HG02678 (cell line): ENCODE results near the gene INO80C.
A peak's percentile ranks its signal among the peaks of the same experiment; 100 is the strongest.
"Not testable (repeated sequence)": the region's sequence is repeated elsewhere in the genome, so short reads cannot be mapped to it uniquely, and the experiment has no call there.

Experiments
- ATAC-seq: cut with Tn5 transposase; IDR thresholded peaks from one replicate; pipeline ENCODE4 v1.9.1; 2021; ENCODE audit warnings: mild to moderate bottlenecking, moderate library complexity; ENCODE audit not compliant: unreplicated experiment

The INO80C gene

DNA sequence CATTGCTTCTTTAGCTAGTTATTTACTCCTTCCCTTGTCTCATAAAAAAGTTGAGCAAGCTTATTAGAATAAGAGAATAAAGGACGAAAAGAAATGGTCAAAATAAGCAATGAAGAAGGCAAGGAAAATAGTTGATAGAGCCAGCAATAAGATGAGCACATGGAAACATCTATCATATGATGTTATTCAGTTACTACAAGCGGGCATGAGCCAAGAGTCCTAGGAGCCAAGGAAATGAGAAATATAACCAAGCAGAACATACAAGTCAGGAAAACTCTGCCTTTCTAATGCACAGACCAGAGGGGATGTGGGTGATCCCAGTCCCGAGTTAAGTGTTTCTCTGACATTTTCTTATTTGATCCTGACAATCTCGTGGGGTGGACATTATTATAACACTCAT is 33.9 kb downstream of the INO80C start:
- ATAC-seq = no peak

DNA sequence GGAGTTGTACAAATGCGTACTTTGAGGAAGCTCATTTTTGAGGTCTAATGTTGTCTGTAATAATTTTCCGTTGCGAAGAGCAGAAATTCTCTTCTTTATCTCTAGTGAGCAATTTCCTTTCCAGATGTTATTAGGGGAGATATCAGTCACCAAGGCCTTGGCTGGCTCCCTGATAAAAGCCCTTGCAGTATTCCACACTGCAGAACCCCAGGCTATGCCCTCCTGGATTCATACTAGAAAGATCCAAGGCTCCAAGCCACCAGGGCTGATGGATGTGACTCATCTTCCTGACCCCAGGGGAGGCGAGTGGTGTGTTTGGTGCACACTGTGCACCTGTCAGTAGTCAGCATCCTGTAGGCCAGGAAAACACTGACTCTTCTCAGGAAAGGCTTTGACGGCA is 34.7 kb downstream of the INO80C start:
- ATAC-seq = no peak

DNA sequence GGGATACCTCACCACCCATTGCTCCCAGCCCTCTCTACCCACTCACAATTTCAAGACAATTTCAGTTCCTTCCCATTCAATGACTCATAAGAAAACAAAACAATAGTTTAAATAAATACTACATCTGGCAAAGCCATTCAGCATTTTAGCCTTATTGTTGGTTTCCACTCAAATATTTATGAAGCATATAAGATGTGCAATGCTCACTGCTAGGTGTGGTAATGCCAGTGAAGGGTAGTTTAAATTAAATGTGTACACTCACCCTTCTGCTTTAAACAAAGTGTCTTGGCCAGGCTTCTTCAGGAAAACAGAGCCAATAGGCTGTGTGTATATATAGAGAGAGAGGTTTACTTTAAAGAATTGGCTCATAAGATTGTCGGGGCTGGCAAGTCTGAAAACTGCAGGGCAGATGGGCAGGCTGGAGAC is 37.0 kb downstream of the INO80C start:
- ATAC-seq = no peak

DNA sequence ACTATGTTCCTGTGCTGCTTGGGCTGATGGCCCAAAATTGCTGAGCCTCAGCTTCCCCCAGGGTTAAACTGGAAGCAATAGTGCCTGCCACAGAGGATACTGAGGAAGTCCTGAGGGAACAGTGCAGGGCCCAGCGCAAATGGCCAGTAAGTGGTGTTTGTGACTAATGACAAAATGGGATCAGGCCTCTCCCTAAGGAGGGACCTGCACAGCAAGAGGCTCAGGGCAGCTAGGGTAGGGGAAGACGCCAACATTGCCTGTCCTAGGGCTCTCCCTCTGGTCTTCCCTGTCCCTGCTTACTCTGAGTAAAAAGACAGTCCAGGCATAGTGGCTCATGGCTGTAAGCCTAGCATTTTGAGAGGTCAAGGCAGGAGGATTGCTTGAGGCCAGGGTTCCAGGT is 37.8 kb downstream of the INO80C start:
- ATAC-seq = no peak

DNA sequence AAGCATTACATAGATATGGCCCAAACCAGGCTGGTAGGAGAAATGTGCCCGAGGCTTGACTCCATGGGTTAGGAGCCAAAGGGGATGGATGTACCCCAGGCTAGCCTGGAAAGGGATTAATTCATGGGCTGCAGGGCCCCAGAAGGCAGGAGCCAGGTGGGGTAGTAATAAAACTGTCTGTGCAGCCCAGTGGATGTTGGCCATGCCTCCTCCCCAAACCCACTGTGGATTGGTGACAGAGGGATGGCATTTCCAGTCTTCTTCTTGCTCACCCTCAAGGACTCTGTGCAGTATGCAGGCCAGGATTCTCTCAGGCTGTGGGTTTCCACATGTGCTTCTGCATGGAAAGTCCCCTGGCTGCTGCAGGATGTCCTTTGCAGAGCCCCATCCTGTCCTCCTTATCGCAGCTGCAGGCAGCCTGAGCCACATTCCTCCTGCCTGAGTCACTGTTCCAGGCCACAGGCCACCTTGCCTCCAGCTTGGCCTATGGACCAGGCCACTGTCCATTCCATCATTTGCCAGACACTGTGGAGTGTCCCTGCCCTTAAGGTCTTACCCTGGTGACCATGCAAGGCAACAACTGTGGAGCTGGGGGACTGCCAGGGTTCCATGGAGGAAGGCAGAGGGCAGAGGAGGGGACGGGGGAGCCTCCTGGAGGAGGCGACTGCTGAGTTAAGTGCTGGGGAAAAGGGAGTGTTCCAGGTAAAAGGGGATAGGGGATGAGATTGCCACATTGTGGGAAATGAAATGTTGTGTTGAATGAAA is 38.9 kb downstream of the INO80C start:
- peak; percentile 60 for ATAC-seq

DNA sequence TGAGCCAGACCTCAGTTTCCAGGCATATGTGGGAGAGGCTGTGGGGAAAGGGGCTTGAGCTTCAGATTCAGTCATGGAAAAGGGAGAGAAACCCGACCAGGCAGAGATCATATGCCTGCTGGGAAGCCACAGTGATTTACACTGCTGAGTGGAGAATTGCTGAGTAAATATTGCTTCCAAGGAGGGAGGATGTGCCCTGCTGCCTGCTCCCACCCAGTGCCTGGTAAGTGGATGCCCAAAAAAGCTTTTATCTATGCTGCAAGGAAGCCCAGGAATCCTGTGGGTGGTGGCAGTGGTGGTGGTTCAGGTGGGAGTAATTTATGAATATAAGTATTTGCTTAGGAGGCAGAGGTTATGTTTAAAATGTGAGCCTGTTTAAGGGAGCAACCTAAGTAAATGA is 39.5 kb downstream of the INO80C start:
- ATAC-seq = no peak

DNA sequence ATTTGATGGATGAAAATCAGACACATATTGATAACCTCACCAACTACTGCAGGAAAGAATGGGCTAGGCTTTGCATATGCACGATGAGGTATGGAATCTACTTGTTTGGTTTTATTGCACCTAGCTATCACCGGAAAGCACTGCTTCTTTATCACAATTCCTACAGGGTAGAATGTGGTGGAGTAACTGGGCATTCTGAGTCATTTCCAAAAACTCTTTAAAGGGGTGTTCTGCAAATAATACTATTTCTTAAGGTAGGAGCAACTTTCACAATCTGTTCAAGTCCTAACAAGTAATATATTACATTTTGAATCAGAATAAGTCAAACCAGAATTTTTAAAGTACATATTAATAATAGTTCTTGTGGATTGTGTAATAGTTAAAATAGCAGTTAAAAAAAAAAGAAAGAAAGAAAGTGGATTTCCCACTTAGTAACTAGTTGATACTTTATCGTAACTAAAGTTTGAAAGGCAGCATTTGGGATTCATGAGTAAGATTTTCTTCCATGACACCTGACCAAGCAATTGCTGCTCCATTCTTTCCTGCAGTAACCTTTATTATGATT is 40.5 kb downstream of the INO80C start:
- no peak for ATAC-seq

DNA sequence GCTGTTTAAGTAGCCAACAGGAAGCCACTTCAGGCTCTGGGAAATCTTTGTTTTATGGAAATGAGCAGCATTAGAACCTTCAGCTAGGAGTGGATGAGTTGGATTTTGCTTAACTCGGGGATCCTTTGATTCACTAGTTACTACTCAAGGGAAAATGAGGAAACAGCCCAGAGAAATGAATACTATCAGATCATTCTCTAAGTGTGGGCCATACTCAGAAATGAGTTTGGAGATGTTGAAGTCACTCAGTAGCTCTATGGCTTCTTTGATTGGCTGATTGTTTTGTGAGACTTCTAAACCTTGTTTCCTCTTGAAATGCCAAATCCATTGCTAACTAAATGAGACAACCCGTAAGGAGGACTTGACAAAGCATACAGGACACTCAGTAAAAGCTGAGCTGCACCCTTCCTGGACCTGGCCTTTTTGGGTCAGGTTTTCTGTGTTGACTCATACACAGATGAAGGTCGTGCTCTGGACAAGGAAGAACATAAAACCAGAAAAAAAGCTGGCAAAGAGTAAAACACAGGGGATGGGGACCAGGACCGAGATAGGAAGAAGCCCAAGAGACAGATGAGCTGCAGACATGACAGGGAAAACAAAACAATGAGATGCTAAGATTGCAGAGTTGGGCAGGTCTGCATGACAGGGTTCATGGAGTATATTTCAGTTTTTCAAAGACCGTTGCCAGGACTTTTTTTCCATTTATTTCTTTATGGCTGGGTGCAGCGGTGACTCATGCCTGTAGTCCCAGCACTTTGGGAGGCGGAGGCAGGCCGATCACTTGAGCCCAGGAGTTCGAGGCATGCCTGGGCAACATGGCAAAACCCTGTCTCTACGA is 41.6 kb downstream of the INO80C start:
- no peak for ATAC-seq

DNA sequence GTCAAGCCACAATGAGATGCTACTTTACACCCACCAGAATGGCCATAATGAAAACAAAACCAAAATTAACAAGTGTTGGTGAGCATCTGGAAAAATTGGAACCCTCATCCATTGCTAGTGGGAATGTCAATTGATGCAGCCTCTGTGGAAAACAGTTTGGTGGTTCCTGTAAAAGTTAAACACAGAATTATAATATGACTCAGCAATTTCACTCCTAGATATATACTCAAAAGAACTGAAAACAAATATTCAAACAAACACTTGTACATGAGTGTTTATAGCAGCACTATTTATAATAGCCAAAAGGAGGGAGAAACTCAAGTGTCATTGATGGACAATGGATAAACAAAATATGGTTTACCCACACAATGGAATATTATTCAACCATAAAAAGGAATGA is 43.0 kb downstream of the INO80C start:
- no peak for ATAC-seq

DNA sequence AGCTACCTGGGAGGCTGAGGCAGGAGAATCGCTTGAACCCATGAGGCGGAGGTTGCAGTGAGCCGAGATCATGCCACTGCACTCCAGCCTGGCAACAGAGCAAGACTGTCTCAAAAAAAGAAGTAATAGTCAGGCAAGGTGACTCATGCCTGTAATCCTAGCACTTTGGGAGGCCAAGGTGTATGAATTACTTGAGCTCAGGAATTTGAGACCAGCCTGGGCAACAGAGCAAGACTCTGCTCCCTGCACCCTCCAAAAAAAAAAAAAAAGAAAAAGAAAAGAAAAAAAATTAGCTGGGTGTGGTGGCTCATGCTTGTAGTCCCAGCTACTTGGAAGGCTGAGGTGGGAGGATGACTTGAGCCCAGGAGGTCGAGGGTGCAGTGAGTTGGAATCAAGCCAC is 44.7 kb downstream of the INO80C start:
- not testable (repeated sequence) for ATAC-seq

DNA sequence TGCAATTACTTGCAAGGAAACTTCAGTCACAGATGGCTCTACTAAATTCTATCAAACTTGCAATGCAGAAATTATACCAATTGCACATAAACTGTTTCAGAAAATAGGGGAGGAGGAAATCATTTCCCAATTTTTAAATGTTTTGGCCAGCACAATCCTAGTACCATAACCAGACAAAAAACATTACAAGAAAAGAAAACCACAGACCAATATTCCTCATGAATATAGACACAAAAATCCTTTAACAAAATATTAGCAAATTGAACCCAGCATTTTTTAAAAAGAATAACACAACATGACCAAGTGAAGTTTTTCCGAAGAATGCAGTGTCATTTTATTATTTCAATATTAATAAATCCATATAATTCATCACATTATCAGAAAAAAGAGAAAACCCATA is 45.8 kb downstream of the INO80C start:
- ATAC-seq = no peak

DNA sequence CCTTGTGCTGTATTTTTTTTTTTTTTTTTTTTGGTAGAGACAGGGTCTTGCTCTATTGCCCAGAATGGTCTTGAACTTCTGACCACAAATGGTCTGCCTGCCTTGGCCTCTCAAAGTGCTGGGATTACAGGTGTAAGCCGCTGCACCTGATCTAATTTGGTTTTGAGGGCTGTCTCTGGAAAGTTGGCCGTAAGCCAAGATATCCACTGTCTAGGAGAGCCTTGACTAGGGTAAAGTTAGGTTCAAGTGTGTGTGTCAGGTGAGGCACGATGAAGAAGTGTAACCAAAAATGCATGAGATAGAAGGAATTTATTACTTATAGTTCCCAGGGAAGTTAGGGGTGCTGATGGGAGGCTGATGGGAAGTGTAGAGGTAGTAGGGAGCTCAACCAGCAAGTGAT is 46.7 kb downstream of the INO80C start:
- no peak for ATAC-seq

DNA sequence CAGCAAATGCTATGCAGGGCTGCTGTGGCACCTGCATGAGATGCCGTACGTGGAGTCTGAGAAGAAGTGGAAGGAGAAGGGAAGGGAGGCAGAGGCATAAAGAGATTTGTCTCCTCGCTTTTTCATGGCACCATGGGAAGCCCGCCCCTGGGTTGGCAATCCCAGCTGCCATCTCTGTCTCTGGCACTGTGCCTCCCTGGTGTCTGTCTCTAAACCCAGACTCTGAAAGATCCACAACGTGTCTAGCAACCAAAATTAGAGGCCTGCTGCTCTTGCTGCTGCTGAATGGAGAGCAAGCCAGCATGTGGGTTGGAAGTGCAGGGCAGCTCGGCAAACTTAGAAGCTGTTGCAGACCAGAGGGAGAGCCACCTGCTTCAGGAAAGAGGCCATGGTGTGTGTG is 53.1 kb downstream of the INO80C start:
- ATAC-seq = no peak

DNA sequence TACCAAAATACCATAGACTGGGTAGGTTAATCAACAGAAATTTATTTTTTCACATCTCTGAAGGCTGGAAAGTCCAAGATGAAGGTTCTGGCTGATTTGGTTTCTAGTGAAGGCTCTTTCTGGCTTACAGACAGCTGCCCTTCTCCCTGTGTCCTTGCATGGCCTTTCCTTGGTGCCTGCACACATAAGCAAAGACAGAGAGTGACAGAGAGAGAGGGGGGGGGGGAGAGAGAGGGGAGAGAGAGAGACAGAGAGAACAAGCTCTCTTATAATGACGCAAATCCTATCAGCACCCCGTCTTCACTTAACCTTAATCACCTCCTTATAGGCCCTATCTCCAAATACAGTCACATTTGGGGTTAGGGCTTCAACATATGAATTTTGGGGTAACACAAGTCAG is 53.9 kb downstream of the INO80C start:
- ATAC-seq = no peak

DNA sequence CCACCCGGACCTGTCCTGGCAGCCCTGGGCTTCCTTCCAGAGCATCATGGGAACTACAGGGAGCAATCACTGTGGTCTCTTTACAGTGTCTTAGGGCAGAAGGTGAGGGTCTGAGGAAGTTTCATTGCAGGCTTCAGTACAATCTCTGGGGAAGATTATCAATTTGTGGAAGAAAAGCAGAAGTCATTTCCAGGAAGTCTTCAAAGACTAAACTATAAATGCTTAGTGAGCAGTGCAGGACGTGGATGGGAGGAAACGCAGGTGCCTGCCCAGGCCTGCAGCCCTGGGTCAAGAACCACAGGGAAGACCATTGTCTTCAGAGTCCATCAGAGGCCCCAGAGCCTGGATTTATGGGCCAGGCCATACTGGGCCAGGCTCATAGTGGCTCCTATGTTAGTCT is 54.3 kb downstream of the INO80C start:
- ATAC-seq = no peak

DNA sequence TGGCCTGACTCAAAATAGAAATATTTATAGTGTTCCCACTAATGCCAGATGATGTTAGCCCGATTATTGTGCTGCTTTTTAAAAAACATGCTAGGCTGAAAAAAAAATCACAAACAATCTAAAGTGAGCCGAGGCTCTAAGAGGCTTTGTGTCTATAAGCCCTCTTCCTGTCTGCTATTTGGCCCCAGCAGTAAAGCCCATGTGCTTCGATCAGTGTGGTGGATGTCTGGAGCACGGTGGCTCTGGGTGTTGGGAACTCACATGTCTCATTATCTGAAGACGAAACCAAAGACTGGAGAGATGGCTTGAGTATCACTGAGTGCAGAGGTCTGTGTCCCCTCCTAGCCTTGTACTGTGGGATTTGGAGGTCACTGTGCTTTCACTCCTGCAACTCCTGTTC is 55.1 kb downstream of the INO80C start:
- ATAC-seq = no peak

DNA sequence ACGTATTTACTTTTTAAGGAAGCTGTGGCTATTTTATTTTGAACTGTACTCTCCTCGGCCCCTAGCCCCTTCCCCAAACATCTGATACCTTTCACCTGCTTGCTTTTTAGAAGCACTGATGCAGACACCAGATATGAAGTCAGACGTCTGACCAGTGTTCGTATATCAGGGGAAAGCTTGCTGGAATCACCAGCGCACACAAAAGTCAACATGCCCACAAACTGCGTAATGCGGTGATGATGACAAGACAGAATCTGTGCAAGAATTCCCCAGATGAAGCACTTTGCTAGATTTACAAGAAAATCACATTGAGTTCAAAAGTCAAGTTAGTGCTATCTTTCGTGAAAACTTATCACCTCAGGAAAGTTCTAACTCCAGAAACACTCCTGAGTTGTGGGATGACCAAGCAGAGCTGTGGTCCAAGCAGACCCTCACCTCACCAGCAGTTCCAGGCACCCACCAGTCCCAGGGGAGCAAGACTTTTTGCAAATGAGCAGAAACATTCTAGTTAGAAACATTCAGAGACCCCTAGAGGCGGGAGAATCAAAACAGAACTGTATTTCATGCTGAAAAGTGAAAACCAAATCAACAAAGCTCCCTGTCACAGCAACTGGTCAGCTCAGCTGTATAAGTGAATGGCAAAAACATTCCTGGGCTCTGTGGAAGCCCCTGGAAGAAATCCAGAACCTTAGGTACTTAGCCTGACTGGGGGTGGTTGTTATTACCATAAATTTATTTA is 55.7 kb downstream of the INO80C start:
- no peak for ATAC-seq

DNA sequence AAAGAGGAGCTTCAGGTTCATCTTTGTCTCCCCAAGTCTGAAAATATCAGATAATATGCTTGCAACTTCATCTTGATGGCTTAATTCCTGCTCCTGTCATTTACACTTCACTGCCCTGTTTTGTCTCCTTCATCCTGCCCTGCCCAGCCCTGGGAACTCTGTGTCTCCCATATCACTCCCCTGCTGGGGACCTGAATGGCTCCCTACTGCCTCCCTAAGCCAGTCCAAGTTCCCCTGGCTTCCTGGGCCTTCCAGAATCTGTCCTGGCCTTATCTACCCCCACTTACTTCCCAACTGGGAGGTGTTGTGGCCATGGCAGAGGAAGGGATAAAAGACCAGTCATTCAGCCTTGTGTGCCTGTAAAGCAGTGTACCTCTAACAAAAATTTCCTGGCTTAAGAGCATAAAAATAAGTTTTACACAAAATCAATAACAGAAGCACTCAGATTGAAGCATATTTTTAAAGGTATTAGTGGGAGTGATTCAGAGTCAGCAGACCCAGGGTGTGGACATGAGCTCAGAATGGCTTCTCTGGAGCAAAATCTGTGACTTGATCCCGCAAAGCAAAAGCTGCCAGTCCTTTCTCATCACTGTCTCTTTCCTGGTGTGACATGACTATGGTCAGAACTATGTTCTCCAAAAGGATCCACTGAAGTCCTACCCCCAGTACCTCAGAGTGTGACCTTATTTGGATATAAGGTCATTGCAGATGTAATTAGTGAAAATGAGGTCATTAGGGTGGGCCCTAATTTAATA is 59.1 kb downstream of the INO80C start:
- no peak for ATAC-seq

DNA sequence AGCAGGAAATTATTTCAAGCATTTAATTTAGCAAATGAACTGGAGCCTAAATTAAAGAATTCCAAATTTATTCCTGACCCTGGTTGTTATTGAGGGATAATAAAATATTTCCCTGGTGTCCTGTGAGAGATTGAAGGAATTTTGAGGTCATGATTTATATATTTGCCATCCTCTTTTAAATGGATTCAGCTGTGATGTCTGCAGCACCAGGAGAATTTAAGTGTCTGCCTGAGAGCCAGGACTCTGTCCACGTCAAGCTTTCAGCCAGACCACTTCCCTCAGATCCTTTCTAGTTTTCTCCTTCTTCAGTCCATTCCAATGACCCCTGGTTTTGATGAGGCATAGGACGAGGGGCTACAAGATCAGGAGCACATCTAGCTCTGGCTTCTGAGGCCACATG is 59.9 kb downstream of the INO80C start:
- no peak for ATAC-seq

DNA sequence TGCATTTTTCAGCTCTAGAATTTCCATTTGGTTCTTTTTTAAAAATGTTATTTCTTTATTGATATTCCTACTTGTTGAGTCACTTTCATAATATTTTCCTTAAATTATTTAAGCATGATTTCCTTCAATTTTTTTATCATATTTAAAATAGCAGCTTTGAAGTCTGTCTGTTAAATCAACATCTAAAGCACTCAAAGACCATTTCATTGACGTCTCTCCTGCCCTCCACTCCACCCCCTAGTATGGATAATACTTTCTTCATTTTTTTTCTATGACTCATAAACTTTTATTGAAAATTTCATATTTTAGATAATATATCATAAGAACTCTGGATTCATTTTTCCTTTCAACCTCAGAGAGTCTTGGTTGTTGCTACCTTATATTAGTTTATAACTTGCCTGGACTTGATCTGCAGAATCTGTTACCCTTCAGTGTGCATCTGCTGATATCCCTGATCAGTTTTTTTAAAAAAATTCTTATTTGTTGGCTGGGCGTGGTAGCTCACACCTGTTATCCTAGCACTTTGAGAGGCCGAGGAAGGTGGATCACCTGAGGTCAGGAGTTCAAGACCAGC is 61.6 kb downstream of the INO80C start:
- ATAC-seq = no peak
